Measurements from ENCODE around the gene ZNF771. TPM values are rescaled to one million over a fixed set of nuclear protein-coding genes. Genes with fewer than 3 reads are reported as not detected.

Gene ZNF771
- total and polyA plus RNA-seq, 9 of the 15 experiments (the other 6 are each of a cell fraction or from before 2014, with no cell fraction given), result 1.5 to 12.6 (median 4.4) TPM

DNA sequence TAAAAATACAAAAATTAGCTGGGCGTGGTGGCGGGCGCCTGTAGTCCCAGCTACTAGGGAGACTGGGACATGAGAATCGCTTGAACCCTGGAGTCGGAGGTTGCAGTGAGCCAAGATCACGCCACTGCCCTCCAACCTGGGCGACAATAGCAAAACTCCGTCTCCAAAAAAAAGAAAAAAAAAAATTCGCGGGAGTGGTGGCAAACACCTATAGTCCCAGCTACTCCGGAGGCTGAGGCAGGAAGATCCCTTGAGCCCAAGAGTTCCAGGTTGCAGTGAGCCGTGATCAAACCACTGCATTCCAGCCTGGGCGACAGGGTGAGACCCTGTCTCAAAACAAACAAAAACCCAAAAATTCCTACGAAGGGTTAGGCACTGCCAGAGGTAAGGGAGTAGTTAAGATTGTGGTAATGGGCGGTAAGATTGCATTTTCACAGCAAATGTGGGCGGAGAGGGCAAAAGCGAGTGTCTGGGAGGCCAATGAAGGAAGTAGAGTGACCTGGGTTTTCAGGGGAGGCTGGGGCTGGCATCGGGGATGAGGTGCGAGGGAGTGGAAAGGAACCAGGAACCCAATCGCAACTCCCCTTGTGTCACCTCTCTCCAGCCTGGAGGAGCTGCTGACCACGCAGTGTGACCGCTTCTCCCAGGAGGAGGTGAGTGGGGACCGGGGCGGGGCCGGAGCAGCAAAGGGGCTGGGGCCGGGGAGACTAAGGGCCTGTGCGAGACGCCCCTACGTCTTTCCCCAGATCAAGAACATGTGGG is 30.2 kb upstream of the ZNF771 start (continued):
- TF ChIP-seq, protein P1, sequence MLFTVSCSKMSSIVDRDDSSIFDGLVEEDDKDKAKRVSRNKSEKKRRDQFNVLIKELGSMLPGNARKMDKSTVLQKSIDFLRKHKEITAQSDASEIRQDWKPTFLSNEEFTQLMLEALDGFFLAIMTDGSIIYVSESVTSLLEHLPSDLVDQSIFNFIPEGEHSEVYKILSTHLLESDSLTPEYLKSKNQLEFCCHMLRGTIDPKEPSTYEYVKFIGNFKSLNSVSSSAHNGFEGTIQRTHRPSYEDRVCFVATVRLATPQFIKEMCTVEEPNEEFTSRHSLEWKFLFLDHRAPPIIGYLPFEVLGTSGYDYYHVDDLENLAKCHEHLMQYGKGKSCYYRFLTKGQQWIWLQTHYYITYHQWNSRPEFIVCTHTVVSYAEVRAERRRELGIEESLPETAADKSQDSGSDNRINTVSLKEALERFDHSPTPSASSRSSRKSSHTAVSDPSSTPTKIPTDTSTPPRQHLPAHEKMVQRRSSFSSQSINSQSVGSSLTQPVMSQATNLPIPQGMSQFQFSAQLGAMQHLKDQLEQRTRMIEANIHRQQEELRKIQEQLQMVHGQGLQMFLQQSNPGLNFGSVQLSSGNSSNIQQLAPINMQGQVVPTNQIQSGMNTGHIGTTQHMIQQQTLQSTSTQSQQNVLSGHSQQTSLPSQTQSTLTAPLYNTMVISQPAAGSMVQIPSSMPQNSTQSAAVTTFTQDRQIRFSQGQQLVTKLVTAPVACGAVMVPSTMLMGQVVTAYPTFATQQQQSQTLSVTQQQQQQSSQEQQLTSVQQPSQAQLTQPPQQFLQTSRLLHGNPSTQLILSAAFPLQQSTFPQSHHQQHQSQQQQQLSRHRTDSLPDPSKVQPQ (CRISPR knock-in tag; IDR thresholded peaks at IDR 0.05; ENCODE audit: borderline replicate concordance), result no peak
- TF ChIP-seq ZZZ3 (IDR thresholded peaks at IDR 0.05), result no peak
- TF ChIP-seq ATF4 (CRISPR knock-in tag; IDR thresholded peaks at IDR 0.05), result no peak
- no peak for TF ChIP-seq ZNF133 (CRISPR knock-in tag; IDR thresholded peaks at IDR 0.05)
- TF ChIP-seq ZNF347 (CRISPR knock-in tag; IDR thresholded peaks at IDR 0.05; ENCODE audit: low read depth), result no peak
- no peak for TF ChIP-seq MCM2 (IDR thresholded peaks at IDR 0.05; ENCODE audit: low read depth)
- TF ChIP-seq SUPT5H (IDR thresholded peaks at IDR 0.05), result 0 out of 2 replicates have a peak, but pooled peaks have one; percentile 61
- TF ChIP-seq ARID3A (IDR thresholded peaks at IDR 0.05; ENCODE audit: borderline replicate concordance, low read depth, low read length), result no peak
- TF ChIP-seq SPI1 (IDR thresholded peaks at IDR 0.05; ENCODE audit: borderline replicate concordance, low read depth, low read length), result no peak
- TF ChIP-seq, protein P2, sequence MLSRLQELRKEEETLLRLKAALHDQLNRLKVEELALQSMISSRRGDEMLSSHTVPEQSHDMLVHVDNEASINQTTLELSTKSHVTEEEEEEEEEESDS (CRISPR knock-in tag; IDR thresholded peaks at IDR 0.05), result no peak
- TF ChIP-seq AFF4 (CRISPR knock-in tag; IDR thresholded peaks at IDR 0.05), result no peak; the same call in 1 of the 2 replicates
- no peak for TF ChIP-seq HSF4 (CRISPR knock-in tag; IDR thresholded peaks at IDR 0.05; ENCODE audit: borderline replicate concordance)
- TF ChIP-seq RNF219 (CRISPR knock-in tag; IDR thresholded peaks at IDR 0.05), result no peak

Data from K562 (cell line).